Measurements from ENCODE around the gene UBR2.
"Not testable (repeated sequence)": the region's sequence is repeated elsewhere in the genome, so short reads cannot be mapped to it uniquely, and the experiment has no call there.

The UBR2 gene

GRCh38 chr6:42566614-42567208 is 2.9 kb downstream of the UBR2 start:
- Histone ChIP-seq H3K9me3 (ENCODE audit: severe bottlenecking) (no peaks in the 10 kb centered on the region), H3K27ac (no peak overlapping the region), H3K4me3 (ENCODE audit: low read depth, low read length) (no peak overlapping the region), H3K27me3 (ENCODE audit: insufficient read depth, low read depth, severe bottlenecking) (no peaks in the 10 kb centered on the region), H3K36me3 (peaks cover 11% of the 10 kb centered on the region)
- TF ChIP-seq, protein P1, sequence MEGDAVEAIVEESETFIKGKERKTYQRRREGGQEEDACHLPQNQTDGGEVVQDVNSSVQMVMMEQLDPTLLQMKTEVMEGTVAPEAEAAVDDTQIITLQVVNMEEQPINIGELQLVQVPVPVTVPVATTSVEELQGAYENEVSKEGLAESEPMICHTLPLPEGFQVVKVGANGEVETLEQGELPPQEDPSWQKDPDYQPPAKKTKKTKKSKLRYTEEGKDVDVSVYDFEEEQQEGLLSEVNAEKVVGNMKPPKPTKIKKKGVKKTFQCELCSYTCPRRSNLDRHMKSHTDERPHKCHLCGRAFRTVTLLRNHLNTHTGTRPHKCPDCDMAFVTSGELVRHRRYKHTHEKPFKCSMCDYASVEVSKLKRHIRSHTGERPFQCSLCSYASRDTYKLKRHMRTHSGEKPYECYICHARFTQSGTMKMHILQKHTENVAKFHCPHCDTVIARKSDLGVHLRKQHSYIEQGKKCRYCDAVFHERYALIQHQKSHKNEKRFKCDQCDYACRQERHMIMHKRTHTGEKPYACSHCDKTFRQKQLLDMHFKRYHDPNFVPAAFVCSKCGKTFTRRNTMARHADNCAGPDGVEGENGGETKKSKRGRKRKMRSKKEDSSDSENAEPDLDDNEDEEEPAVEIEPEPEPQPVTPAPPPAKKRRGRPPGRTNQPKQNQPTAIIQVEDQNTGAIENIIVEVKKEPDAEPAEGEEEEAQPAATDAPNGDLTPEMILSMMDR (IDR thresholded peaks at IDR 0.05; ENCODE audit: low read depth, low read length), result no peak
- DNase-seq, result no peak

GRCh38 chr6:42567237-42567636 is 3.4 kb downstream of the UBR2 start:
- H3K36me3 ChIP-seq, result peaks cover 11% of the 10 kb centered on the region
- not testable (repeated sequence) for H3K27me3 ChIP-seq (ENCODE audit: insufficient read depth, low read depth, severe bottlenecking); DNase-seq; H3K9me3 ChIP-seq (ENCODE audit: severe bottlenecking); H3K4me3 ChIP-seq (ENCODE audit: low read depth, low read length); H3K27ac ChIP-seq

DNA sequence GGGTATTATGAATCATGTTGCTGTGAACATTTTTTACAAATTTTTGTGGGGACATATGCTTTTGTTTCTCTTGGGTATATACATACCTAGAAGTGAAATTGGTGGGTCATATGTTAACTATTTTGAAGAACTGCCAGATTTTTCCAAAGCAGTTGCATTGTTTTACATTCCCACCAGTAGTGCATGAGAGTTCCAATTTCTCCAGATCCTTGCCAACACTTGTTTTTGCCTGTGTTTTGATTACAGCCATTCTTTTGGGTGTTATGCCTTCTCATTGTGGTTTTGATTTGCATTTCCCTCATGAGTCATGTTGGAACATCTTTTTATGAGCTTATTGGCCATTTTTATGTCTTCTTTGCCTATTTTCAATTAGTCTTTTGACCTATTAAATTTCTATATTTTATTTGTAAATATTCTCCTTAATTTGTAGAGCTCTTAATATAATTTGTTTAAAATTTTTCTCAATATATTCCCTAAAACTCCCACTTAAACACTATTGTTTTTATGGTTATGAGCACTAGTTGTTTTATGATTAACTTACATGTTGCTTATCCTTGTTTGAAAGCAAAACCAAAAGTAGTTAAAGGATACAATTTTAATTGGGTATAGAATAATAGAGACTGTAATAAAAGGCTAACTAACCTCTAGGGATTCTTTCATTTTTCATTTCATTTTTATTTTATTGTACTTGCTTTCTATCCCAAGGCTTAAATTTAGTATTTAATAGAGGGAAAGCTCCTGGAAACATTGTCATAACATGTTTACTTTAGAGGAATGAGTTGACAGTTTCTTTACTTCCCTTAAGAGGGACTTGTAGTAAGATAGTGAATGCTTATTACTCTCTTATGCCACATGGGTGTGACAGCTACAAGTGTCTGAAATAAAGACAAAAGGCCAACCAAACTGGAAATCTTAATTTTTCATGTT is 5.5 kb downstream of the UBR2 start:
- H3K27ac ChIP-seq, result no peak overlapping the region
- no peaks in the 10 kb centered on the region for H3K27me3 ChIP-seq (ENCODE audit: insufficient read depth, low read depth, severe bottlenecking)
- H3K9me3 ChIP-seq (ENCODE audit: severe bottlenecking), result no peaks in the 10 kb centered on the region
- DNase-seq, result no peak
- TF ChIP-seq, protein P1 (IDR thresholded peaks at IDR 0.05; ENCODE audit: low read depth, low read length), result no peak
- H3K4me3 ChIP-seq (ENCODE audit: low read depth, low read length), result no peak overlapping the region
- peaks cover 16% of the 10 kb centered on the region for H3K36me3 ChIP-seq

- H3K27me3 ChIP-seq (ENCODE audit: insufficient read depth, low read depth, severe bottlenecking), result no peaks in the 10 kb centered on the region
Measured at GRCh38 chr6:42571611-42572342, 7.9 kb downstream of the UBR2 start.

DNA sequence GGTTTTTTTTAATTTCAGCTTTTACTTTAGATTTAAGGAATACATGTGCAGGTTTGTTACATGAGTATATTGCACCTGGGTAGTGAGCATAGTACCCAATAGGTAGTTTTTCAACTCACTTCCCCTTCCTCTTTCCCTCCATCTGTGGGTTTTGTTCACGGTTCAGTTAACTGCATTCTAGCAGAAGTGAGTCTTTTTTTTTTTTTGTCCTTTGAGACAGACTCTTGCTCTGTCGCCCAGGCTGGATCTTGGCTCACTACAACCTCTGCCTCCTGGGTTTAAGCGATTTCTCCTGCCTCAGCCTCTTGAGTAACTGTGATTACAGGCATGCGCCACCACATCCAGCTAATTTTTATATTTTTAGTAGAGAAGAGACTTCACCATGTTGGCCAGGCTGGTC is 8.7 kb downstream of the UBR2 start:
- H3K4me3 ChIP-seq (ENCODE audit: low read depth, low read length), result no peak overlapping the region
- H3K9me3 ChIP-seq (ENCODE audit: severe bottlenecking), result no peaks in the 10 kb centered on the region
- no peak overlapping the region for H3K27ac ChIP-seq
- H3K27me3 ChIP-seq (ENCODE audit: insufficient read depth, low read depth, severe bottlenecking), result no peaks in the 10 kb centered on the region
- TF ChIP-seq, protein P1 (IDR thresholded peaks at IDR 0.05; ENCODE audit: low read depth, low read length), result no peak
- no peak for DNase-seq
- H3K36me3 ChIP-seq, result peaks cover 26% of the 10 kb centered on the region

More at GRCh38 chr6:42571611-42572342, 7.9 kb downstream of the UBR2 start:
- Histone ChIP-seq H3K27ac (no peak overlapping the region), H3K9me3 (ENCODE audit: severe bottlenecking) (no peaks in the 10 kb centered on the region), H3K4me3 (ENCODE audit: low read depth, low read length) (no peak overlapping the region), H3K36me3 (peaks cover 25% of the 10 kb centered on the region)
- DNase-seq, result no peak
- TF ChIP-seq, protein P1 (IDR thresholded peaks at IDR 0.05; ENCODE audit: low read depth, low read length), result no peak

DNA sequence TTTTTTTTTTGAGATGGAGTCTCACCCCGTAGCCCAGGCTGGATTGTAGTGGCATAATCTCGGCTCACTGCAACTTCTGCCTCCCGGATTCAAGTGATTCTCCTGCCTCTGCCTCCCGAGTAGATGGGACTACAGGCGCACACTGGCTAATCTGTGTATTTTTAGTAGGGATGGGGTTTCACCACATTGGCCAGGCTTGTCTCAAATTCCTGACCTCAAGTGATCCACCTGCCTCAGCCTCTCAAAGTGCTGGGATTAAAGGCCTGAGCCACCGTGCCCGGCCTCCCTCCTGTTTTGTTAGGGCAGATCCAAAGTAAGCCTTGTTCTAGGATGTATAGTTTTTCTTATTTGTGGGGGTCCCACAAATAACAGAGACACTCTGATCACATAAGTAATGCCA is 12.7 kb downstream of the UBR2 start:
- H3K9me3 ChIP-seq (ENCODE audit: severe bottlenecking); DNase-seq; H3K4me3 ChIP-seq (ENCODE audit: low read depth, low read length); H3K27me3 ChIP-seq (ENCODE audit: insufficient read depth, low read depth, severe bottlenecking); H3K27ac ChIP-seq: not testable (repeated sequence)
- H3K36me3 ChIP-seq, result peaks cover 26% of the 10 kb centered on the region

All from WERI-Rb-1 (cell line).